C1 segment of cervical spinal cord (tissue), 14 donors: ENCODE data around the gene TPGS2.
"Not testable (repeated sequence)": the region's sequence is repeated elsewhere in the genome, so short reads cannot be mapped to it uniquely, and the experiment has no call there.

Source experiments
- DNase-seq, 14 donors: peaks; one replicate each; lab custom pipeline; 2025; lab: John Stamatoyannopoulos, UW

Gene TPGS2

GRCh38 chr18:36828630-36829361 lies at the start of gene TPGS2, which contains the start of gene KIAA1328:
Gene TPGS2 (minus strand): TSS chr18:36829002. CDS start chr18:36828767, 235 bp downstream.
Gene KIAA1328 (plus strand): TSS chr18:36829127. CDS start chr18:36829139, 12 bp downstream.
- peak; percentile 32 to 97 (median 81) for DNase-seq

DNA sequence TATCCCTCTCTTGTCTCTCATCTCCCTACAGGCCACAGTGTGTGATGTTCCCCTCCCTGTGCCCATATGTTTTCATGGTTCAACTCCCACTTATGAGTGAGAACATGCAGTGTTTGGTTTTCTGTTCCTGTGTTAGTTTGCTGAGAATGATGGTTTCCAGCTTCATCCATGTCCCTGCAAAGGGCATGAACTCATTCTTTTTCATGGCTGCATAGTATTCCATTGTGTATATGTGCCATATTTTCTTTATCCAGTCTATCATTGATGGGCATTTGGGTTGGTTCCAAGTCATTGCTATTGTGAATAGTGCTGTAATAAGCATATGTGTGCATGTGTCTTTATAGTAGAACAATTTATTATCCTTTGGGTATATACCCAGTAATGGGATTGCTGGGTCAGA lies 45.0 kb upstream of the TPGS2 start:
- DNase-seq, result not testable (repeated sequence)

- DNase-seq, result no peak
Measured at GRCh38 chr18:36872329-36872728, 43.5 kb upstream of the TPGS2 start.

GRCh38 chr18:36871801-36872200 lies 43.0 kb upstream of the TPGS2 start:
- no peak for DNase-seq

GRCh38 chr18:36867056-36867455 lies 38.3 kb upstream of the TPGS2 start:
- DNase-seq, result no peak

DNA sequence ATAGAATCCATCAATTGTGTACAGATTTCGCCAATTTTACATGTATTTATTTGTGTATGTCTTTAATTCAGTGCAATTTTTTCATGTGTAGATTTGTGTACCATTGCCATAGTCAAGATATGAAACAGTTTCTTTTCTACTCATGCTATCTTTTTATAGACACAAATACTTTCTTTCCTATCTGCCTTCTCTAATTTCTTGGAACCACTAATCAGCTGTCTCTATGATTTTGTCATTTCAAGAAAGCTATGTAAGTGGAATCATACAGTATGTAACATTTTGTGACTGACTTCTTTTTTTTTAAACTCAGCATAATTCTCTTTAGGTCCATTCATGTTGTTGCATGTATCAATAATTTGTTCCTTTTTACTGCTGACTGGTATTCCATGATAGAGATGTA lies 33.4 kb upstream of the TPGS2 start:
- no peak for DNase-seq

- DNase-seq, result no peak
Measured at GRCh38 chr18:36856815-36857214, 28.0 kb upstream of the TPGS2 start.

DNA sequence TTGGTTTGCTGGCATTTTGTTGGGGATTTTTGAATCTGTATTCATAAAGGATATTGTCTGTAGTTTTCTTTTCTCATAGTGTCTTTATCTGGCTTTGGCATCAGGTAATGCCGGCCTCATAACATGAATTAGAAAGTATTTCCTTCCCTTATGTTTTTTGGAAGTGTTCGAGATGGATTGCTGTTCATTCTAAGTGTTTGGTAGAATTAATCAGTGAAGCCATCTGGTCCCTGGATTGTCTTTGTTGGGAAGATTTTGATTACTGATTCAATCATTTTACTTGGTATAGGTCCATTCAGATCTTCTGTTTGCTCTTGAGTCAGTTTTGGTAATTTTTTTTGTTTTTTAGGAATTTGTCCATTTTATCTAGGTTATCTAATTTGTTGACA lies 22.4 kb upstream of the TPGS2 start:
- no peak for DNase-seq

- no peak for DNase-seq
Measured at GRCh38 chr18:36850527-36851201, 21.9 kb upstream of the TPGS2 start.

GRCh38 chr18:36849288-36850006 lies 20.6 kb upstream of the TPGS2 start:
- DNase-seq, result no peak

- no peak for DNase-seq
Measured at GRCh38 chr18:36848609-36849008, 19.8 kb upstream of the TPGS2 start.

DNA sequence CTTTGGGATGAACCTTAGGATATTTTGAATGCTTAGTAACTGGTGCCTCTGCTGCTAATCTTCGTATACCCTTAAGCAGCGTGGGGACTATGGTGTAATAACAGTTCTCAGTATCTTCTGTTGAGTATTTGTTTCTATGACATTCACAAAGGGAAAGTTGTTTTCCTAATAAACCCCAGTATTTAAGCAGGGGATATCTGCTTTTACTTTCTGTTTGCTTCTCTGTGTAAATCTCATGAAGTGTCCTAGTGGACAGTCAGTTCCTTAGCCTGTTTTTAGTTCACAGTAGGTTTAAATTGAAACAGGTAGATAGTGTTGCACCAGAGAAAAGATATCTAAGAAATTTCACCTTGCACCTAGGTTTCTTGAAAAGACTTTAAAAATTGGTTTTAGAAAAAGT lies 15.0 kb upstream of the TPGS2 start:
- DNase-seq, result no peak

GRCh38 chr18:36843199-36843598 lies 14.4 kb upstream of the TPGS2 start:
- DNase-seq, result no peak

DNA sequence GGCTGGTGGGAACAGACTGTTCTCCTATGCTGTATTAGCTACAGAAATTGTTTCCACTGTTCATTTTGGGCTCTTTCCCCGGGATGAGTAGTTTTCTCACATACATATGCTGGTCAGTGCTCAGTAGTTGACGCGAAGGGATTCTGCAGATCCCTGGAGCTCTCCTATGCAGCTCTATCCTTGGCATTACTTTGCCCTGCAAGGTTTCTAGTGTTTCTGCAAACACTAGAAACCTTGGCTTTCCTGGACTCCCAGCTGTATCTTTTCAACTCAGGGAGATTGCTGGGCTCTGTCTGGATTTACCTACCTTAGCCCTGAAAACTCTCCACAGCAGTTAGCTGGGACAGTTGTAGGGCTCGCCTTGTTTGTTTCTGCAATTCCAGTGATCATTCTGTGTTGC lies 11.0 kb upstream of the TPGS2 start:
- DNase-seq, result no peak

DNA sequence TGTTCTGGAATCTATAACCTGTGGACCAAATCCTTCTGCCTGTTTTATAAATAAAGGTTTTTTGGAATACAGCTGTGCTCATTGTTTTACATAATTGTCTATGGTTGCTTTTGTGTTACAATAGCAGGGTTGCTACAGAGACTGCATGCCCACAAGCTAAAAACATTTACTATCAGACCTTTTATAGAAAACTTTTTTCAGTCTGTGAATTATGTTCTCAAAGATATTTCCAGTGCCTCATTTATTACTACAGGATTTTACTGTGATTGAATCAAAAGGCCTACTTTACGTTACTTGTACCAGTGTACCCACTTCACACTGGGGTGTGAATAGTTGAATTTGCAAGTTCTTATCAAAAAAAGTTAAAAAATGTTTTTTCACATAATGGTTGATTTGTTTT lies 7.1 kb upstream of the TPGS2 start:
- DNase-seq, result no peak

GRCh38 chr18:36833120-36833519 lies 4.3 kb upstream of the TPGS2 start:
- DNase-seq, result no peak

DNA sequence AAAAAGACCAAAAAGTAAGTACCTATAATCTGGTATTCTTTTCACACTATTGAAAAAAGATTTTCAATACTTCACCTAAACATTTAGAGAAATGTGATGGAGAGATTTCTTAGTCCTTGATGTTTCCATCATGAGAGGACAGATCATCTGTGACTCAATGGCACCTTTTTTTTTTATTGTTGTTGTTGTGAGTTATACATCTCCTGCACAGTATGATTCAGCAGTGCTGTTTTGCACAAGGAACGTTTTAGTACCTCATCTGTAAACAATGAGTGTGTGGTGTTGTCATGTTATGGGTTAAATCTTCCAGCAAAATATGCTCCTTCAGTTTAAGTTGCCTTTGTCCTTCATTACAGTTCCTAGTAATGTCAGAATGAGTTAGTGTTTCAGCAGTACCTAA lies 2.3 kb upstream of the TPGS2 start:
- DNase-seq, result no peak

- no peak for DNase-seq
Measured at GRCh38 chr18:36830158-36830495, 1.3 kb upstream of the TPGS2 start.

DNA sequence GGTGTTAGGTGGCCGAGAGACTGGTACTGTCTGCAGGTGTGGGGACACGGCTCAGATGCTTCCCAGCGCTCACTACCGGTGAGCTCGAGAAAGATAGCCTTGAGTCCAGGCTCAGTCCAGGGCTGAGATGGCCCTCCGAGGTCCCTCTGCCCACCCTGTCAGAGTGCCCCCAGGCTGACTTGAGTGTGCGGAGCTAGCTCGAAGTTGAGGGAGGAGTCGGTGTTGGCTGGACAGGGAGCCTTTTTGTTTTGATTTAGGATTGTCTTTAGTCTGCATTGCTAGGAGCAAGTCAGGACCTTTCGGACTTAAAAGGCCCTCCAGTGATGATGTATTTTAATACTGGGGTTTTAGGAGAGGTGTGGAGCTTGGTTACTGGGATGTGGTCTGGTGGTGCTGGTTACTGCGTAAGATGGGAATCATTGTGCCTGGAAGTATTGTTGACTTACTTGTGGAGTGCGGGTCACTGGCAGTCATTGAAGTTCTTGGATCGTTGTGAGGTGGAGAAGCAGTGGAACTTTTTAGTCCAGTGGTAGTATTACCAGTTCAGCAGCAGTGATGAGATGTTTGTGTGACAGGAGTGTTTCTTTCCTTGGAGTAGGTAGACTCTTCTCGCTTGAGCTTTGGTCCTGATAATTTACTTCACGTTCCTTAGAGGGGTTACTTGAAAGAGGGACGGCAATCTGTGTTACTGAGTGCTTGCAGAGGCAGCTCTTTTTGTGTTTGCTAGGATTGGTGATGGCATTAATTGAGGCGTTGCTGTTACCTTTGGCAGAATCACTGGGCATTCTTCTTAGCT lies 758 bp upstream of the TPGS2 start:
- DNase-seq, result peak in 5 of 14 donors; percentile 29 to 68 (median 55)

GRCh38 chr18:36828157-36828629 lies 609 bp downstream of the TPGS2 start:
- peak in 4 of 14 donors; percentile 50 to 80 (median 59) for DNase-seq

DNA sequence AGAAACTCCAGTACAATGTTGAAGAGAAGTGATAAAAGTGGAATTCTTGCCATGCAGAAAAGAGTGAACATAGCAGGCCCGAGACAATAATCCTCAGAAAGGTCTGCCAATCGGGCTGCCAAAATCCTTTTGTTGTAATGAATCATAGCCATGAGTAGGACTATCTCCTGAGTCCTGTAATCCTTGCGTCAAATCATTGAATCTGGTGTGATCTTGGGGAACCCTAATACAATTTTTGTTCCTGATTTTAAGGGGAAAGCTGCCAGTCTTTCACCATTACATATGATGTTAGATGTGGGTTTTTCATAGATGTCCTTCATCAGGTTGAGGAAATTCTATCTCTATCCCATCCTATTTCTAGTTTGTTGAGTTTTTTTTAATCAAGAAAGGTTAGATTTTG lies 2.2 kb downstream of the TPGS2 start:
- no peak for DNase-seq

GRCh38 chr18:36825526-36825925 lies 3.3 kb downstream of the TPGS2 start:
- no peak for DNase-seq
